GM18867 (cell line): ENCODE data around the gene PTPN5.

Experiments used
- ATAC-seq: cut with Tn5 transposase; IDR thresholded peaks from one replicate; pipeline ENCODE4 v1.9.1; 2021; ENCODE audit warnings: mild to moderate bottlenecking, moderate library complexity; ENCODE audit not compliant: unreplicated experiment

Gene PTPN5

GRCh38 chr11:18743365-18743764 lies 48.2 kb downstream of the PTPN5 start:
- ATAC-seq = no peak

GRCh38 chr11:18741783-18742182 lies 49.8 kb downstream of the PTPN5 start:
- ATAC-seq = no peak

GRCh38 chr11:18739685-18740084 lies 51.9 kb downstream of the PTPN5 start:
- no peak for ATAC-seq

GRCh38 chr11:18737642-18738041 lies 54.0 kb downstream of the PTPN5 start:
- ATAC-seq = no peak

GRCh38 chr11:18736590-18737148 lies 54.9 kb downstream of the PTPN5 start:
- ATAC-seq = no peak

GRCh38 chr11:18733202-18733601 lies 58.4 kb downstream of the PTPN5 start:
- no peak for ATAC-seq

- ATAC-seq = peak; percentile 58
These were observed 59.4 kb downstream of the PTPN5 start for GRCh38 chr11:18731949-18732821.

GRCh38 chr11:18731441-18731840 lies 60.2 kb downstream of the PTPN5 start:
- ATAC-seq = peak; percentile 22

GRCh38 chr11:18730020-18730419 lies 61.6 kb downstream of the PTPN5 start:
- no peak for ATAC-seq

GRCh38 chr11:18729426-18729825 lies 62.2 kb downstream of the PTPN5 start:
- no peak for ATAC-seq

GRCh38 chr11:18728658-18729057 lies 62.9 kb downstream of the PTPN5 start:
- ATAC-seq = no peak

- ATAC-seq = no peak
These were observed 63.9 kb downstream of the PTPN5 start for GRCh38 chr11:18727479-18728236.

GRCh38 chr11:18726040-18726439 lies 65.6 kb downstream of the PTPN5 start, which contains the start of gene IGSF22:
IGSF22 (minus strand) TSS chr11:18726188; CDS start chr11:18724236, 1,952 bp downstream.
- ATAC-seq = no peak

- no peak for ATAC-seq
These were observed 67.6 kb downstream of the PTPN5 start for GRCh38 chr11:18723991-18724390.

- ATAC-seq = peak; percentile 10
These were observed 69.3 kb downstream of the PTPN5 start for GRCh38 chr11:18722293-18722637.

GRCh38 chr11:18721561-18722292 lies 69.9 kb downstream of the PTPN5 start:
- peak; percentile 66 for ATAC-seq

- peak; percentile 84 for ATAC-seq
These were observed 70.6 kb downstream of the PTPN5 start for GRCh38 chr11:18720808-18721560.

GRCh38 chr11:18720091-18720807 lies 71.3 kb downstream of the PTPN5 start:
- ATAC-seq = no peak

- ATAC-seq = no peak
These were observed 76.1 kb downstream of the PTPN5 start for GRCh38 chr11:18715476-18715875.

GRCh38 chr11:18714443-18714780 lies 77.2 kb downstream of the PTPN5 start:
- ATAC-seq = no peak
